Activated T-helper 17 cell treated with anti-CD3 and anti-CD28 coated beads, Interleukin-2, amount 50 U/mL, for 72 hours (primary cell): ENCODE results near the gene OR5D16. TPM values are rescaled to one million over a fixed set of nuclear protein-coding genes. Genes with fewer than 3 reads are reported as not detected.
"Not testable (repeated sequence)": the region's sequence is repeated elsewhere in the genome, so short reads cannot be mapped to it uniquely, and the experiment has no call there.

Experiments
- ATAC-seq: fragments of 150-1000 bp; cut with Tn5 transposase; replicated peaks from 2 replicates; pipeline ENCODE4 v1.10.0; 2021; ENCODE audit warnings: mild to moderate bottlenecking, moderate library complexity
- H3K27ac Mint-ChIP-seq: one replicate; pipeline ENCODE4 v1.8.0; 2022; ENCODE audit warnings: mixed read lengths
- H3K27me3 Mint-ChIP-seq: one replicate; pipeline ENCODE4 v1.8.0; 2022; ENCODE audit warnings: mixed read lengths
- H3K36me3 Mint-ChIP-seq: one replicate; pipeline ENCODE4 v1.8.0; 2022; ENCODE audit warnings: low read depth, mild to moderate bottlenecking, mixed read lengths
- H3K4me1 Mint-ChIP-seq: one replicate; pipeline ENCODE4 v1.8.0; 2022; ENCODE audit warnings: mixed read lengths
- H3K4me3 Mint-ChIP-seq: one replicate; pipeline ENCODE4 v1.8.0; 2022; ENCODE audit warnings: mild to moderate bottlenecking, mixed read lengths
- H3K9me3 Mint-ChIP-seq: one replicate; pipeline ENCODE4 v1.8.0; 2022; ENCODE audit warnings: mixed read lengths
- total RNA-seq, 2 donors: library from RNA; stranded (reverse); gene quantifications; one replicate each; pipeline ENCODE4 v1.2.3, GENCODE V29; 2022

Gene OR5D16
- total RNA-seq: not detected

GRCh38 chr11:55838452-55838851, at the start of gene OR5D16:
TSS of gene OR5D16 (plus strand) at chr11:55838752. CDS start at chr11:55838752, 0 bp downstream.
- Mint-ChIP-seq H3K4me3 (no peak within 1 kb of the TSS), H3K36me3 (no peaks in the 10 kb centered on the region), H3K27me3 (no peaks in the 10 kb centered on the region), H3K9me3 (peaks cover 6% of the 10 kb centered on the region), H3K27ac (no peak within 1 kb of the TSS), H3K4me1 (no peaks in the 10 kb centered on the region)
- ATAC-seq: no peak

- H3K27me3 Mint-ChIP-seq: no peaks in the 10 kb centered on the region
- ATAC-seq: no peak
- H3K36me3 Mint-ChIP-seq: no peaks in the 10 kb centered on the region
- H3K4me3 Mint-ChIP-seq: no peak overlapping the region
- no peaks in the 10 kb centered on the region for H3K4me1 Mint-ChIP-seq
- H3K9me3 Mint-ChIP-seq: peaks cover 21% of the 10 kb centered on the region
- no peak overlapping the region for H3K27ac Mint-ChIP-seq
Measured at GRCh38 chr11:55791606-55792005, 46.9 kb upstream of the OR5D16 start.

DNA sequence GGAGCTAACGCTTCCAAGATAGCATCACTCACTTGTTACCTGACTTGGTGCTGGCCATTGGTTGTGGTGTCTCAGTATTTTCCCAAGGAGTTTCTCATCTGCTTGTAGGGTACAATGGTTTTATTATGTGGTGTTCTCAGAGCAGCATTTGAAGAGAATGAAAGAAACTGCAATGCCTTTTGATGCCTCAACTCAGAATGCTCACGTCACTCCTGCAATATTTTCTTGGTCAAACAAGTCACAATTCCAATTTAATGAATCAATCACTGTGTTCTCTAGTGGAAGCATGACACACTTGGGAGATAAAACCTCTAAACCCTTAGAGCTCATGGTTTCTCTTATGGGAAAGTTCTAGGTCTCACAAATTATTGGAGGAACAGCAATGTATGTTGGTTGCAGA, 45.2 kb upstream of the OR5D16 start:
- Mint-ChIP-seq H3K27ac (no peak overlapping the region), H3K4me1 (no peaks in the 10 kb centered on the region), H3K9me3 (peaks cover 14% of the 10 kb centered on the region), H3K27me3 (no peaks in the 10 kb centered on the region), H3K4me3 (no peak overlapping the region), H3K36me3 (no peaks in the 10 kb centered on the region)
- ATAC-seq: no peak

- no peaks in the 10 kb centered on the region for H3K4me1 Mint-ChIP-seq
- H3K36me3 Mint-ChIP-seq: no peaks in the 10 kb centered on the region
- H3K27ac Mint-ChIP-seq: no peak within 1 kb of the TSS
- H3K9me3 Mint-ChIP-seq: peaks cover 28% of the 10 kb centered on the region
- no peak for ATAC-seq
- no peak within 1 kb of the TSS for H3K4me3 Mint-ChIP-seq
- no peaks in the 10 kb centered on the region for H3K27me3 Mint-ChIP-seq
Measured at GRCh38 chr11:55795256-55795655, 43.3 kb upstream of the OR5D16 start, which contains the start of gene OR5D14. TSS of gene OR5D14 (plus strand) at chr11:55795556. CDS start at chr11:55795556, 0 bp downstream.

GRCh38 chr11:55806248-55806647, 32.3 kb upstream of the OR5D16 start:
- no peak for ATAC-seq
- Mint-ChIP-seq H3K9me3 (peaks cover 28% of the 10 kb centered on the region), H3K27me3 (no peaks in the 10 kb centered on the region), H3K4me3 (no peak overlapping the region), H3K36me3 (no peaks in the 10 kb centered on the region), H3K27ac (no peak overlapping the region), H3K4me1 (no peaks in the 10 kb centered on the region)

DNA sequence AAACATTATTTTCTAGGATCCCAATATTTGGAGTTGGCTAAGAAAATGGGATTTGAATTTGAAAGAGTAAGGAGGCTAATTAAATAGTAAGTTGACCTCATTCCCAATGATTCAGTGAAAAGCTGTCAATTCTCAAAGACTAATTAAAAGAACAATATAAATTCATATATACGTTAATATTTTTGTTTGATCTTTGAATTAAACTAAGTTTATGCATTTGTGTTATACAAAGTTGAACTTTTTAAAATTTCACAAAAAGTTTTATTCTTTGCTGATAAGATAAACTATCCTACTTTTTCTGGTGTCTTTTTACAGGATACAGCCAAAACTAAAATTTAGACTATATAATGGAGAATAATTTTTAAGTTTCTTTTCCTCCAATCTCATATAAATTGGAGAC, 27.5 kb upstream of the OR5D16 start, which contains the start of gene OR5L1:
OR5L1 (plus strand) TSS at position 301 of the 400 bp plus-strand sequence. CDS start 100 bp downstream, outside the sequence.
- Mint-ChIP-seq H3K27ac (no peak within 1 kb of the TSS), H3K4me1 (no peaks in the 10 kb centered on the region), H3K27me3 (no peaks in the 10 kb centered on the region), H3K36me3 (no peaks in the 10 kb centered on the region), H3K9me3 (peaks cover 26% of the 10 kb centered on the region), H3K4me3 (no peak within 1 kb of the TSS)
- no peak for ATAC-seq

GRCh38 chr11:55819330-55819729, 19.2 kb upstream of the OR5D16 start, which contains the start of gene OR5D18:
TSS of gene OR5D18 (plus strand) at chr11:55819630. CDS start at chr11:55819630, 0 bp downstream.
- Mint-ChIP-seq H3K9me3 (peaks cover 25% of the 10 kb centered on the region), H3K4me3 (no peak within 1 kb of the TSS), H3K4me1 (no peaks in the 10 kb centered on the region), H3K27me3 (no peaks in the 10 kb centered on the region), H3K36me3 (no peaks in the 10 kb centered on the region), H3K27ac (no peak within 1 kb of the TSS)
- no peak for ATAC-seq

DNA sequence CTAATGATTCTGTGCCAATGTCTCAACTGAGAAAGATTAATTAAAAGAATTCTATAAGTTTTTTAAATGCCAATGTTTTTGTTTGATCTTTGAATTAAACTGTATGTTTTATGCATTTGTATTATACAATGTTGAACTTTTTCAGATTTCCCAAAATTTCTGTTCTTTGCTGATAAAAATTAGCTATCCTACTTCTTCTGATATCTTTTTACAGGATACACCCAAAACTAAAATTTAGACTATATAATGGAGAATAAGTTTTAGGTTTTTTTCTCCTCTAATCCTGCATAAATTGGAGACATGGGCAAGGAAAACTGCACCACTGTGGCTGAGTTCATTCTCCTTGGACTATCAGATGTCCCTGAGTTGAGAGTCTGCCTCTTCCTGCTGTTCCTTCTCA, 11.6 kb upstream of the OR5D16 start, which contains the start of gene OR5L2:
OR5L2 (plus strand) TSS at position 301 of the 400 bp plus-strand sequence; CDS start at position 301, 0 bp downstream.
- no peak for ATAC-seq
- no peaks in the 10 kb centered on the region for H3K4me1 Mint-ChIP-seq
- no peak within 1 kb of the TSS for H3K27ac Mint-ChIP-seq
- no peaks in the 10 kb centered on the region for H3K27me3 Mint-ChIP-seq
- peaks cover 5% of the 10 kb centered on the region for H3K9me3 Mint-ChIP-seq
- H3K36me3 Mint-ChIP-seq: no peaks in the 10 kb centered on the region
- no peak within 1 kb of the TSS for H3K4me3 Mint-ChIP-seq

GRCh38 chr11:55847453-55847852, 8.9 kb downstream of the OR5D16 start:
- no peaks in the 10 kb centered on the region for H3K36me3 Mint-ChIP-seq
- H3K4me1 Mint-ChIP-seq: no peaks in the 10 kb centered on the region
- no peaks in the 10 kb centered on the region for H3K27me3 Mint-ChIP-seq
- H3K9me3 Mint-ChIP-seq: peaks cover 8% of the 10 kb centered on the region
- no peak for ATAC-seq
- H3K4me3 Mint-ChIP-seq: no peak overlapping the region
- H3K27ac Mint-ChIP-seq: no peak overlapping the region

- ATAC-seq: no peak
- Mint-ChIP-seq H3K27ac (no peak overlapping the region), H3K9me3 (peaks cover 17% of the 10 kb centered on the region), H3K4me1 (no peaks in the 10 kb centered on the region), H3K27me3 (no peaks in the 10 kb centered on the region), H3K36me3 (no peaks in the 10 kb centered on the region), H3K4me3 (no peak overlapping the region)
Measured at GRCh38 chr11:55849037-55849436, 10.5 kb downstream of the OR5D16 start.

GRCh38 chr11:55852141-55852540, 13.6 kb downstream of the OR5D16 start:
- Mint-ChIP-seq H3K4me3 (no peak overlapping the region), H3K27me3 (no peaks in the 10 kb centered on the region), H3K9me3 (peaks cover 21% of the 10 kb centered on the region), H3K27ac (no peak overlapping the region), H3K36me3 (no peaks in the 10 kb centered on the region), H3K4me1 (no peaks in the 10 kb centered on the region)
- ATAC-seq: no peak

- Mint-ChIP-seq H3K27me3 (no peaks in the 10 kb centered on the region), H3K36me3 (no peaks in the 10 kb centered on the region), H3K27ac (no peak overlapping the region), H3K9me3 (peaks cover 26% of the 10 kb centered on the region), H3K4me3 (no peak overlapping the region), H3K4me1 (no peaks in the 10 kb centered on the region)
- no peak for ATAC-seq
Measured at GRCh38 chr11:55854704-55855103, 16.2 kb downstream of the OR5D16 start.

GRCh38 chr11:55867354-55867753, 28.8 kb downstream of the OR5D16 start:
- not testable (repeated sequence) for H3K36me3 Mint-ChIP-seq, ATAC-seq

GRCh38 chr11:55872731-55873130, 34.2 kb downstream of the OR5D16 start:
- H3K9me3 Mint-ChIP-seq, ATAC-seq, H3K4me3 Mint-ChIP-seq, H3K27ac Mint-ChIP-seq, H3K27me3 Mint-ChIP-seq, H3K36me3 Mint-ChIP-seq, H3K4me1 Mint-ChIP-seq: not testable (repeated sequence)

More at GRCh38 chr11:55867354-55867753, 28.8 kb downstream of the OR5D16 start:
- not testable (repeated sequence) for H3K27me3 Mint-ChIP-seq, H3K4me3 Mint-ChIP-seq, H3K27ac Mint-ChIP-seq, H3K4me1 Mint-ChIP-seq
- peaks cover 14% of the 10 kb centered on the region for H3K9me3 Mint-ChIP-seq

DNA sequence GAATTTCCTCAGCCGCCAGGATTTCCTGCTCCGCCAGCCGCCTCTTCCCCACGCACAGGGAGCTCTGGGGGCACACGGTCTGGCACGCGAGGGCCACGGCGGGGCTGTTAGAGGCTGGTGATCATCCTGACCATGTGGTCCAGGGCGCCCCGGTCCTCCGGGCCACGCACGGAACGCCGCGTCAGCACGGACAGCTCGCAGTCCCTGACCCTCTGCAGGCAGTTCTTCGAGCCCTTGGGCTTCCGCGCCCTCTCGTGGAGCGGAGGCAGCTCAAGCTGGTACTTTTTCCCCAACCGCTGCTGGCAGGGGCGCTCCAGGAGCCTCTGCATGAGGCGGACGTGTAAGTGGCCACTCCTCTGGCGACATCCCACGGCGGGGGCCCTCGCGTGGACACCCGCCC, 34.6 kb downstream of the OR5D16 start:
- not testable (repeated sequence) for H3K4me1 Mint-ChIP-seq, H3K27ac Mint-ChIP-seq, ATAC-seq, H3K27me3 Mint-ChIP-seq, H3K4me3 Mint-ChIP-seq, H3K36me3 Mint-ChIP-seq
- H3K9me3 Mint-ChIP-seq: peaks cover 10% of the 10 kb centered on the region

DNA sequence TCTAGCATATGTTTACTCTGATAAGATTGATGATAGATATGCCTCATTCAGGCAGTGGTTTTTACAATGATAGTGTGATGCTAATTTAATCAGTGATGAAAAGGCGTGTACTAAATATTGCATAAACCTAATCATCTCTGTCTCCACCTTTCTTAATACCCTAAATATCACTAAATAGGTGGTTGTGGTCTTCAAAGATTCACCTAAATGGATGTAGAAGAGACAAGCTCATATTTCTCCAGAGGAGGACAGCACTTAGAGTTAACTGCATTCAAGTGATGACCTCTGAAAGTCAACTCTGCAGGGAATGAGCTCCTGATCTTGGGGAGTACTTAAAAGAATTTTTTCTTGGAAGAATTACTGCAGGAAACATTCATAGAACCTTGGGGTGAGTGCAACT, 44.4 kb downstream of the OR5D16 start, which contains the start of gene TRIM51:
TRIM51 (plus strand) TSS at position 301 of the 400 bp plus-strand sequence. CDS start 2,132 bp downstream, outside the sequence.
- not testable (repeated sequence) for H3K4me3 Mint-ChIP-seq, H3K27ac Mint-ChIP-seq, H3K27me3 Mint-ChIP-seq, H3K9me3 Mint-ChIP-seq, ATAC-seq, H3K36me3 Mint-ChIP-seq, H3K4me1 Mint-ChIP-seq
